DMS 273 treated with DMSO at 0.1 percent for 48 hours (cell line): ENCODE measurements around the gene AGO3.

Experiments used
- DNase-seq: peaks from one replicate; lab custom pipeline; 2025; lab: John Stamatoyannopoulos, UW

Gene AGO3

DNA sequence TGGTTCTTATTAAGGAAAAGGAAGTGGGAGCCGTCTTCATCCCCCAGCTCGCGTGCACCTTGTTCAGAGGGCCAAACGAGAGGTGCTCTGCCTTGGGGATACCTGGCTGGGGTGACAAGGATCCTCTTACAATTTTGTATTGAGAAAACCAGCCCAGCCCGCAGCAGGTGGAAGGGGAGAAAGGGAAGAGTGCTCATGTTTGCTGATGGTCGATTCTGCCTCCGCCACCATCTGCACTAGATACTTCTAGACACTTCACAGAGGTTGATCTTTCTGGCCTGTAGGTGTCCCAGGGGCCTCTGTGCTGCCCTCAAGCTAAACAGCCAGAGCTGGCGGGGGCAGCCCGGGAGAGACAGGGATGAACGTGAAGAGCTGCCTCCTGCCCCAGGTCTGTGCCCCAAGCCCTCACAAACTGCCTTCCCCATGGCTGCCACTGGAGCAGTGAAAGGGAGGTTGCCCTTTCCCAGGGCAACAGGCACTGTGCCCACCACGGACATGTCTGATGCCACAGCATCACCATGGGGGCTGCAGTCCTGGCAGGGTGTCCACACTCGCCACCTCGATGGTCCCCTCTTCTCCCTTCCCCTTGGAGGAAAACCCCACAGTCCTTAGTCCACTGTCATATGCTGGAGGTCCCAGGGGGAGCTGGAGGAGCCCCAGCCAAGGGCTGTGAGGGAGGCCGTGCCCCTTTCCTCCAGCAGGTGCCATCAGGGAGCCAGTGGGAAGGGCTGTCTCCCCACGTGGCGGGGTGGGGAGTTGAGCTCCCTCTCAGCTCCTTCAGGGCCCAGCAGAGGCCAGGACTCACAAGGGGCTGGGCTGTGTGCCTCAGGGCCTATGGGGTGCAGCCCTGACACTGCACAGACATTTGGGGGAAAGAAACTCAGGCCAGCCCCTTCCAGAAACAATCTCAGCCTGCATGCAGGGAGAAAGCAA lies 165.9 kb downstream of the AGO3 start:
- DNase-seq = no peak

DNA sequence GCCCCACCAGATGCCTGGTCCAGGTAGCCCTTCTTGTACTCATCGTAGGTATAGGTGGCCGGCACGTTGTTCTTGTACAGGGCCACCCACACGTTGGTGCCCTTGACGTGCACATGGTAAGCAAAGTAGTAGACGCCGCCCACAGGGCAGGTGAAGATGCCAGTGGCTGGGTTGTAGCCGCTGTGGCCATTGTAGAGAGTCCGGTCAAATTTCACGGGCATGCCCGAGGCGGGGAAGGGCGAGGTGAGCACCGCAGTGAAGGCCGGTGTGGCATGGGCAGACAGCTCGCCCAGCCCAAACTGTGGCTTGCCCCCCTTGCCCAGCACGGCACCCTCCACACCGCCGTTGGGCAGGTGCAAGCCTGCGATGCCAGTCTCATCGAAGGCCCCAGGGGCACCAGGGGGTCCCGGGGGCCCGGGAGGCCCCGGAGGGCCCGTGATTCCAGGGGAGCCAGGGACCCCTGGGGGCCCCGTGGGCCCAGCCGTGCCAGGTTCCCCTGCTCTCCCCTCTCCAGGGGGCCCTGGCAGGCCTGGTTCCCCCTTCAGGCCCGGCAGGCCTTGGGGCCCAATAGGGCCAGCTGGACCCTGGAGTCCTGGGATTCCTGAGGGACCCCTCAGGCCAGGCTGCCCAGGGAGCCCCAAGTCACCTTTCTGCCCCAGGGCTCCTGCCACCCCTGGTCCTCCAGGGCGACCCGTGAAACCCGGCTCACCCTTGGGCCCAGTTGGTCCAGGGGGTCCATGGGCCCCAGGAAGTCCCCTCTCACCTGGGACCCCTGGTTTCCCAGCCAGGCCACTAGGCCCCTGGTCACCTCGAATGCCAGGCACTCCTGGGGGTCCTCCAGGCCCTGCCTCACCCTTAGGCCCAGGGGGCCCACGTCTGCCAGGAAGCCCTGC lies 167.0 kb downstream of the AGO3 start:
- no peak for DNase-seq

DNA sequence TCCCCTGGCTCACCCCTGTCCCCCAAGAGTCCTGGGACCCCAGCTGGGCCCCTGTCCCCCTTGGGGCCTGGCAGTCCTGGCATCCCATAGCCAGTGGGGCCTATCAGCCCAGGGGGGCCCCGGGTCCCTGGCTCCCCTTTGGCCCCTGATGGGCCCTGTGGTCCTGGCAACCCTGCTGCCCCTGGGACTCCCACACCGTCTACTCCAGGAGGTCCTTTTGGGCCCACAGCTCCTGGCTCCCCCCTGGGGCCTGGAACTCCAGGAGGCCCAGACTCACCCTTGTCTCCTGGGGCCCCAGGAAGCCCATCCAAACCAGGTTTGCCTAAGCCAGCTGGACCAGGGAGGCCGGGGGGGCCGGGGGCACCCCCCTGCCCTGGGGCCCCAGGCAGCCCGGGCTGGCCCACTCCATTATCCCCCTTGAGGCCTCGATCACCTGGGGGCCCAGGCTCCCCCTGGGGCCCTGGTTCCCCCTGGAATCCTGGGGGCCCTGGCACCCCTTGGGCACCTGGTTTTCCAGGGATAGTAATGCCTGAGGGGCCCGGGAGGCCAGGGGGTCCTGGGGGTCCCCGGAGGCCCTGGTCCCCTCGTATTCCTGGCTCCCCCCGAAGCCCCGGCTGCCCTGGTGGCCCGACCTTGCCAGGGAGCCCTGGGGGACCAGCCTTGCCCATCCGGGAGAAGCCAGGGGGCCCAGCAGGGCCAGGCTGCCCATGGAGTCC lies 167.9 kb downstream of the AGO3 start:
- DNase-seq = no peak

DNA sequence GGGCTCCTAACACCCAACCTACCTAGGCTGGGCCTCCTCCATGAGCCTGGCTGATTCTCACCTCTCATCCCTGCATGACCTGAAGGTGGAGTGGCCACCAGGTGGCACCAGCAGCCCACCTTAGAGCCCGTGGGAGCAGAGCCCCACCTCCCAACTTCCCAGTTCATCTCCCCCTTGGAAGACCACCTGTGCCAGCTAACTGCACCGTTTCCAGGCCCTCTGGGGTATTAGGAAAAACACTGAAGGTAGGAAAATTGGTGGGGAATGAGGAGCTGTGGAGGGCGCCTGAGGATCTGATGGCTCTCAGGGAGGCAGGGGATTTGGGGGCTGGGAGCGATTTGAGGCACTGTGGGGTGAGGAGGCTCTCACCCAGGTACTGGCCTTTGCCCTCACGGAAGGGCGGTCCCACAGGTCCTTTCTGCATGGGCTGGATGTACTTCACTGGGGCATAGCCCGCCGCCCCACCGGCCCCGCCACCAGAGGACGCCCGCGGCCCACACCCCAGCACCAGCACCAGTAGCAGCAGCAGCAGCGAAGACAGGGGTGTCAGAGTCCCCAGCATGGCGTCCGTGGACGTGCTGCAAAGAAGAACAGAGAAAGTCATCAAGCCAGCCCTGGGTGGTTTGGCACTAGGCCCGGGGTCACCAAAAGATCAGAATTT lies 168.9 kb downstream of the AGO3 start:
- peak; percentile 34 for DNase-seq

DNA sequence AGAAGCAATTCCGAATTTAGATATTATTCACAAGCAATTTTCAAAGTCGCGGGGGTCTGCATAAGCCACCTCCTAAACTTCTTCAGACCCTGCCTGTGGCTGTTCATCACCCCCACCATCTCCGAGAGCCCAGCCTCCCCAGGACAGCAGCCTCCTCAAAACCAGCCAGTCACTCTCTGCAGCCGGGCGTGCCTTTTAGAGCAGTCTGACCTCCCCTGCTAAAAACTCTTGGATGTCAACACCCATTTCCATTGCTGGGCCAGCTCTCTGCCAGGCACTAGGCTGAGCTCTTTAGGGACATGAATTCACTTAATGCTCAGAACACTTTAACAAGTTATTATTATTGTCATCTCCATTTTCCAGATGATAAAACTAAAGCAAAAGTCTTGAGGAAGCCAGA lies 169.5 kb downstream of the AGO3 start:
- DNase-seq = no peak

DNA sequence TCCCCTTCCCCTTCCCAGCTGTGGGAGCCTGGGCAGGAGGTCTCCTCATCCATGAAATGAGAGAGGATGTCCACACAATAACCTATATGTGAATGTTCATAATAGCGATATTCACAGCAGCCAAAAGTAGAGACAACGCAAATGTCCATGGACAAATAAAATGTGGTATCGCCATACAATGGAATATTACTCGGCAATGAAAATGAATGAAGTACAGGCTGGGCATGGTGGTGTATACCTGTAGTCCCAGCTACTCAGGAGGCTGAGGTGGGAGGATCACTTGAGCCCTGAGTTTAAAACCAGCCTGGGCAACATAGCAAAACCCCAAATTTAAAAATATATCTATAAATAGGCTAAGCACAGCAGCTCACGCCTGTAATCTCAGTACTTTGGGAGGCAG lies 170.6 kb downstream of the AGO3 start:
- DNase-seq = no peak

DNA sequence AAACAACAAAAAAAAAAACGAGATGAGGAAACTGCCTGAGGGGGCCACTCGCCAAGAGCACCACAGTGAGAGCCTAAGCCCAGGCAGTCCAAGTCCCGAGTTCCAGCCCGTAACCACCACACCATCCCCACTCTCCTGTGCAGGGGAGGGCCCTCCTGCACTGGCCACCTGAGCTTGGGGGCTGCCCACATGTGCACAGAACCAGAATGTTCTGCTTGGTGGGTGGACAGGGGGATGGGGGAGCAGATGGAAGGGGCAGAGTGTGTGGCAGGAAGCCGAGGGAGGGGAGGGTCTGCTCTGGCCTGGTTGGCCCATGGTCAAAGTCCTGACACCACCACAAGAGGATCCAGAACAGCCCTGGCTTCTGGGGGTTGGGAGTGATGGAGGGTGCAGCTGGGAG lies 175.4 kb downstream of the AGO3 start:
- DNase-seq = no peak

DNA sequence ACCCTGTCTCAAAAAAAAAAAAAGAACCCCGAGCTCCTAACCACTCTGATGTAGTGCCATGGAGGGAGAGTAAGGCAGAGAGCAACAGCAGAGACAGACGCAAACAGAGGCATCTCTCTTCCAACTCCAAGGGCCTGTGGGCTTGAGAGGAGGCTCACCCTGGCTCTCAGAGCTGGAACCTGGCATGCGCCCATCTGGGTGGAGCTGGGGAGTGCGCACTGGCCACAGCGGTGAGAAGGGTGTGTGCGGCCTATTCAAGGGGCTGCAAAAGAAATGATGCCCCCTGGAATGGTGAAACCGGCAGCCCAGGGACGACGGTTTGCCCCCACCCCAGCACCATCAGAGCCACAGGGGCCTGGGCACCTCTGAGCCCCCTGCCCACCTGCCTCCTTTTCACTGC lies 176.5 kb downstream of the AGO3 start:
- DNase-seq = no peak

DNA sequence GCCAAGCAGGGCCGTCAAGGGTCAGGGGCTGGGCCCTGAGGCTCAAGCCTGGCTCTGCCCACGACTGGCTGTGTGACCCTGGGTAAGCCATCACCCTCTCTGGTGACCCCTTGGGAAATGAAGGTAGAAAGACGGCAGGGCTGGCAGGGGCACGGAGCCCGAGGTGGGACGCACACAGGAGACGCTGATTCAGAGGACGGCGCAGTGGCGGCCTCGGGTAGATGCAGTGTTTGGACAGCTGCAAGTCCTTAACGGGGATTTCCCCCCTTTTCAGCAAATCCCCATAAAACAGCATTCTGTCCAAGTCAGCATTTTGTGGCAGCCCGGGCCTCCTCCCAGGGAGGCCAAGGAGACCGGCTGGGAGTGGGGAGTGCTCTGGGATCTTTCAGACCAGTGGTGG lies 177.4 kb downstream of the AGO3 start:
- DNase-seq = no peak

DNA sequence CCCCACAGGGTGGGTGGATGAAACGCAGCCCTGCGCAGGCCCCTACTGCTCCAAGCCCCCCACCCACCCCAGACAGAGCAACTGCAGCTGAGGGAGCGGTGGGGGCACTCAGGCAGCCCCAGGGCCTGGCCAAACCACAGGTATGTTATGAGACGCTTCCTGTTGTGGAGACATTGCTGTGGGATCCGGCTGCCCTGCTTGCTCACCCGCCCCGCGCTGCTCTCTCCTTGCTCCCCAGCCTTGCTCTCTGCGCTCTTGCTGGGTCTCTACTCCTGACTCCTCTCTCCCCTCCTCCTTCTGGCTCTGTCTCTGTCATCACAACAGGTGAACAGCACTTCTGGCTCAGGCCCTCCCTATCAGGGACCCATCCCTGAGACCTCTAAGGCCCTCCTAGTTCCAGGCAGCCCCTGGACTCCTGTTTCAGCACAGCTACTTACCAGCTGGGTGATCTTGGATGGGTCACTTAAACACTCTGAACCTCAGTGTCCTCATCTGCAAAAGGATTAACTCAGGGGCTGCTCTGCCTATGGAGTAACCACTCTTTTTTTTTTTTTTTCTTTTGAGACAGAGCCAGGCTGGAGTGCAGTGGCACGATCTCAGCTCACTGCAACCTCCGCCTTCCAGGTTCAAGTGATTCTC lies 178.3 kb downstream of the AGO3 start:
- no peak for DNase-seq

DNA sequence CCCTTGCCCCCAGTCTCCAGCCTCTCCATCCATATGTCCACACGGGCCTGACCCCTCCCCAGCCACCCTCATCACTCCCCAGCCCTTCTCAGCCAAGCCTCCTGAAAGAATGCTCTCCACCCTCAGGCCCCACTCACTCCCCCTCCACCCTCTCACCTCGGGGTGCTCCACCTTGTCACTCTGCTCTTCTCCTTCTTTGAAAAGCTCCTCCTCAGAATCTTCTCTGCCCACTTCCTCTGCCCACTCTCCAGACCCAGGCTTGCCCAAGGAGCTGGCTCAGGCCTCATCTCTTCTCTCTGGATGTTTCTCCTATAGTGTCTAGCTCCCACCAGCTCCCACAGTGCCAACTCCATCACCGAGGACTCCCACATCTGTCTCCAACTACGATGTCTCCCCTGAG lies 180.2 kb downstream of the AGO3 start:
- no peak for DNase-seq

DNA sequence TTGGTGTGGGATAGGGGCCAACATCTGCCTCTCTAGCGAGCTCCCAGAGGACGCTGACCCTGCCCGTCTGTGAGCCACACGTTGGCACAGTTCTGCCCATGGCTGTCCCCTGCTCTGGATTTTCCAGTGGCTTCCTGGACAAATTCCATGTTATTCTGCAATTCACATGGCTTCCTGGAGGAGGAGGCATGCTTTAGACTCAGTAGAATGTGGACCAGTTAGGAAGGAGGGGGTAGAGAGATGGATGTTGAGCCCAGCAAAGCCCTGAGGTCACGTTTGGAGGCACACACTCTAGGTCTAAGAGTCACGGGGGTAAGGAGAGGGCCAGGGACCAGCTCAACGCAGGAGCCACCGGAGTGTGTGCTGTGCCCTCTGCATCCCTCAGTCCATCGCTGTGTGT lies 181.9 kb downstream of the AGO3 start:
- DNase-seq = no peak

DNA sequence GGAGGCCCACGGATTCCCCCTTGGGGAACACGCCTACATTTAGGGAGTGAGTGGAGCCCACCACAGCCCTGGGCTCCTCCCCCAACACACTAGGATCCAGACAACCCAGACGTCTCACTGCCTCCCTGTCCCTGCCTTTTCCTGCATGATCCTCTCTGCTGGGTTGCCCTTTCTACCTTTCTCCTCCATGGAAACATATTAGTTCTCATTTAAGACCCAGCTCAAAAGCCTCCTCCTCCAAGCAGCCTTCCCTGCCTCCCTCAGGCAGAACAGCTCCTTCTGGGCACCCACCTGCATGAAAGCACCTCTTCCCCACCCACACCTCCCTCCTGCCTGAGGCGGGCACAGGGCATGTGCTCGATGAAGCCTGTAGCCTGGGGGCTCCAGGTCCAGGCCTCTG lies 183.5 kb downstream of the AGO3 start:
- no peak for DNase-seq

DNA sequence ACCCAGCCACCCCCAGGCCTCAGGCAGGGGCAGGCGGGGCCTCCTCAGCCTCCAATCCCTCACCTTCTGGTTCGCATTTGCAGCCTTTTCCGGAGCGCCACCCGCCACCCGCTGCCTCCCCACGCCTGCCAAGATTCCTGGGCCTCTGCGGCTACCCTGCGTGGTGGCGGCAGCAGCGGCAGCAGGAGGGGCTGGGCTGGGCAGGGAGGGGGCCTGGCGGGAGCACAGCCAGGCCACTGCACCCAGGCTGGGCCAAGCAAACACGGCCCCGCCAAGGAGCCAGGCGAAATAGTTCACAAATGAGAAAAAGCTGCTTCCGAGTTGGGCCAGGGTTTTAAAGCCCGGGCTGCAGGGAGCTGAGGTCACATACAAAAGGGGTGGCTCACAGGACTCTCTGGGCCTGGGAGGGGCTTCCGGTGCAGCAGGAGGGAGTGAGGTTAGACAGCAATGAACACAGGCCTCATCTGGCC lies 184.3 kb downstream of the AGO3 start:
- DNase-seq = peak; percentile 37

DNA sequence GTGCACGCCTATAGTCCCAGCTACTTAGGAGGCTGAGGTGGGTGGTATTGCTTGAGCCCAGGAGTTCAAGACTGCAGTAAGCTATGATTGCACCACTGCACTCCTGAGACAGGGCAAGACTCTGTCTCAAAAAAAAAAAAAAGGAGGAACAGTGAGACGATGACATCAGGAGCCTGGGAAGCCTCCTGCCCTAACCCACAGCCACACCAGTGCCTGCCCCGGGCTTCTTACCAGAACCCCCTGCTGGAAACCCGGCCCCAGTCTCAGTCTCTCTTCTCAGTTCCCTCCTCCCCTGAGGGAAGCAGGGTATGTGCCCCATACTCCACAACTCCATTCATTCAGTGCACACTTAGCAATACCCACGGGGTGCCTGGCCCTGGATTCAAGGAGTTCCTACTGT lies 185.0 kb downstream of the AGO3 start:
- no peak for DNase-seq

DNA sequence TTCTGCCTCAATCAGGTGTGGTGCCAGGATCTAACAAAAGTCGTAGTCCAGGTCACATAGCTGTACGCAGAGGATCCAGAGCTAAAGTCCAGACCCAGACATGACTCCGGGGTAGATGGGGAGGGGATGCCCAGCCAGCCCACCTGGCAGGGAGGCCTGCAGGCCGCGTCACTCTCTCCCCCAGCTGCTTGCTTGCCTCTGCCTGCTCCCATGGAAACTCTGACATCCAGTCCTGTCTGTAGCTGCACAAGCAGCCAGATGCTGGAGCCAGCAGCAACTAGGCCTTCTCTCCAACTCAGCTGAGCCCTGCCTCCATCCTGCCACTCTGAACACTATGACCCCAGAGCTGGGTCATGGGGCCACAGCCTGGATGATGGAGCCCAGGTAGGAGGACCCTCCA lies 186.0 kb downstream of the AGO3 start:
- no peak for DNase-seq

DNA sequence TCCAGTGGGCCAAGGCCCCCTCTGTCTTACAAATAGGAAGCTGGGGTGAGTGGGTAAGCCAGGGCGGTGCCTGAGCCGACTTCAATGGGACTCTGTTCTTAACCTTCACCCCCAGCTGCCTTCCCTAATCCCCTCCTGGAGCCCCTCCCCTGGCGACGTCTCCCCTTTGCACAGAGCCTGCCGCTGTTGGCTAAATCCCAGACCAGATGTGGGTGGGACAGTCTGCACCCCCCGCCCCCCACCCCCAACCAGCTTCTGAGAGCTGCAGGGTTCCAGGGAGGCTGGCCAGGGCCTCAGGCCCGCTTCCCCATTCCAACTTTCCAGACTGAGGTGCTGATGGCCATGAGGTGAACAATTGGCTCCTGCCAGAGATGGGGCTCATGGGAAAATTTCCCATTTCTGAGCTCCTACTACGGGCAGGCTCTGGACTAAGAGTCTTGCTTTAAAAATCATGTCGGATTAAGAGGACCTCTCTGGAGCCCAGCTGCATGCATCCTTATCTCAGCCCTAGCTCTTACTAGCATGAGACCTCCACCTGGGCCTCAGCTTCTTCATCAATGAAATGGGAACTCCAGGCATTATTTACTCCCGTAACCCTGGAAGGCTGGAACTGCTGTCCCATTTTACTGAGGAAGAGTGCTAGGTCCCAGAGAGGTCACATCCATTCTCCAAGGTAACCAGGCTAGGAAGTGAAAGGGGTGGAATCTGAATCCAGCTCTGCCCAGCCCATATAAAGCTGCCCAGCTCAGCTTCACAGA lies 187.7 kb downstream of the AGO3 start:
- DNase-seq = no peak

DNA sequence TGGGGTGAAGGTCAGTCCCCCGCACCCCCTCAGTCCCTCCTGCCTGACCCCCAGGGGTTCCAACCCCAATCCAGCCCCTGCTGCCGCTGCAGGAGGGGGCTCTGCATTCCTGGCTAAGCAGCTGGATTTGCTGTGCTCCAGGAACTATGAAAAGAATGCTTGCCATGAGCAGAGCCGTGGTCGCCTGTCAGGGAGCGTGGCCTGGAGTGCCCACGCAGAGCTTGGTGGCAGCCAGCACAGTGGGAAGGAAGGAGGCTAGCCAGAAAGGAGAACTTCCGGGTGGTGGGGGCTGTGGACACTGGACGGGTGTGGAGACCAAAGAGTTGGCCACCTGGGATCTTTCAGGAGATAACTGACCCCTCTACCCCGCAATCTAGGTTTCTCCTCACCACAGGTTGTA lies 188.6 kb downstream of the AGO3 start:
- DNase-seq = no peak
